HG03442 (cell line): ENCODE data around the gene NPAS1.

Experiments used
- ATAC-seq: cut with Tn5 transposase; IDR thresholded peaks from one replicate; pipeline ENCODE4 v1.9.1; 2021; ENCODE audit warnings: mild to moderate bottlenecking, moderate library complexity; ENCODE audit not compliant: unreplicated experiment

Gene NPAS1

DNA sequence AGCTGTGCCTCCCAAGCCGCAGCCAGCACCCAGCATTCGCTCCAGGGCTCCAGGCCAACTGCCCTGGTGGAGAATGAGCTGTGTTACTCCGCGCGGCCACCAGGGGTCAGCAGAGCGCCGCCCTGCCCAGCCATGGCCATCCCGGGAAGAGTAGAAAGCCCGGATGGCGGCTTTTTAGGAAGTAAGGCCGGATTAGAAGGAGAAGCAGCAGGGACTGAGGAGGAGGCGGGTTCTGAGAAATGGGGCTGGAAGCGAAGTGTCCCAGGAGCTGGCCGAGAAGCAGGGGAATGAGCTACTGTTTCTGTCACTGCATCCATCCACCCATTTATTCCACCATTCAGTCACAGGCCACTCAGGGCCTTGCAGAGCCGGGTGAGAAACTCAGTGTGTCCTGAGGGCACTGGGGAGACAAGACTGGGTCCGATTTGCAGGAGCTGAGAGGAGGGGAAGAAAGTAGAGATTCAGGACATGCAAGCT, 6.6 kb upstream of the NPAS1 start:
- ATAC-seq = no peak

- no peak for ATAC-seq
Observed at GRCh38 chr19:47018923-47019322, 714 bp upstream of the NPAS1 start.

- no peak for ATAC-seq
Observed at GRCh38 chr19:47020132-47020805, 632 bp downstream of the NPAS1 start.

- ATAC-seq = no peak
Observed at GRCh38 chr19:47020992-47021496, 1.4 kb downstream of the NPAS1 start.

GRCh38 chr19:47021536-47022139, 2.0 kb downstream of the NPAS1 start:
- ATAC-seq = no peak

DNA sequence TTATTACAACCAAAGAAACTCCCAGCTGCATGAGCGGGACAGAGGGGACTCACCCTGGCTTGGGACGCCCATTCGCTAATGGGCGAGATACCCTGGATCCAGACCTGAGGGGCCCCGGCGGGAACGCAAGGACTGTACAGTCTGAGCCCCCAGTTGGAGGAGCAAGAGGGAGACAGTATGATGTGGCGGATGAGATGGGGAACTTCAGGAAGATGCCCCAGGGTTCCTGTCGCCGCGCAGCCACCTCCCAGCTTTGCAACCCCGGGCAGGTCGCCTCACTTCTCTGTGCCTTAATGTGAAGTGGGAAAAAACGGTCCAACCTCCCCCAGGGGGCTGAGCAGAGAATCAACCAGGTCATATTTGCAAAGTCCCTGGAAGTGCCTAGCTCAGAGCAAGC, 2.5 kb downstream of the NPAS1 start:
- no peak for ATAC-seq

DNA sequence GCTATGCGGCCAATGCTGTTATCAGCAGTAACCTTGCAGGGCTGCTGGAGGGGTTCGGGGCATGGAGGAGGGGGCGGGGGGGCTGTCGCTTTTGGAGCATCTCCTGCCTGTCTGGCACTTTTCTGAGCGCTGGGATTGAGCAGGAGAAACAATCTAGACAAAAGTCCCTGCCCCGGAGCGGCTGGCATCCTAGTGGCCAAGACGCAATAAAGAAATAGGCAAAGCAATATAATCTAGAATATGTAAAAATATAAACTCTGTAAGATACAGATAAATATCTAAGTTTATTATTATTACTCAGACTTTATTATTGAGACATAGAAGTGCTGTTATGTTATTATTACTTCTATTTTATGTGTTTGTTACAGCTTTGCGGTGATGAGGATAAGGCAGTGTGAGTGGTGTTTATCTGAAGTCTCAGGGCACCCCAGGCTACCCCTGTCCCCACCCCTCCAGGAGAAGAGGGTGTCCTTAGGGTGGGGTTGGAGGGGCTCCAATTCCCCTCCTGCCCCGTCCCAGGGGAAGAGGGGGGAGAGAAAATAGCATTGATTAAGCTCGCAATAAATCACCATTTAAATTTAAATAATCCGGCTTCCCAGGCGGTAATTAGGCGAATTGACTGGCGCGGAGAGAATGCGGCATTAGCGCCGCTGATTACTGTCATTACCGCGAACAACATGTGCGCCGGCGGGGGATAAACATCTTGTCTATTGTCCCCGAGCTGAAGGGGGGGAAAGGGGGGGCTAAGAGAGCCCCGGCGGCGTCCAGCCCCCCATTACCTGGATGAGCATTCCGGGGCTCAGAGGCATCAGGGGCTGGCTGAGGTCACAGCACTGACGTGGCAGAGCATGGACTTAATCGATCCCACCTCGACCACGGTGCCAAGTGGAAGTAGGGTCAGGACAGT, 3.2 kb downstream of the NPAS1 start:
- ATAC-seq = no peak

GRCh38 chr19:47023448-47023794, 3.8 kb downstream of the NPAS1 start:
- no peak for ATAC-seq

GRCh38 chr19:47024502-47024901, 4.9 kb downstream of the NPAS1 start:
- ATAC-seq = no peak

GRCh38 chr19:47026156-47026555, 6.5 kb downstream of the NPAS1 start:
- ATAC-seq = no peak

DNA sequence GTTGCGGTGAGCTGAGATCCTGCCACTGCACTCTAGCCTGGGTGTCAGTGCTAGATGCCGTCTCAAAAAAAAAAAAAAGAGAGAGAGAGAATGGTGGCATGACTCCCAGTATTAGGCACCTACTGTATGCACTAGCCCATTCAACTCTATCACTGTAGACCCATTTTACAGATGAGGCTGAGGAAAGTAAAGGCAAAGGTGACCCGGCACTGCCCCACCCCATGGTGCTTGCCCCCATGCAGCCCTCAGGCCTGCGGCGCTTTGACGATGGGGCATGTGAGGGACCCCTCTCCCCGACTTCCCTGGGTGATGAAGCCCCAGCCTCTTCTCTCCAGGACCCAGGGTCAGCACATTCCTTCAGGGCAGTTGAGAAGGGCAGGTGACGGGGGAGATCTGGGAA, 7.3 kb downstream of the NPAS1 start:
- no peak for ATAC-seq

- ATAC-seq = no peak
Observed at GRCh38 chr19:47027586-47028088, 8.0 kb downstream of the NPAS1 start.

DNA sequence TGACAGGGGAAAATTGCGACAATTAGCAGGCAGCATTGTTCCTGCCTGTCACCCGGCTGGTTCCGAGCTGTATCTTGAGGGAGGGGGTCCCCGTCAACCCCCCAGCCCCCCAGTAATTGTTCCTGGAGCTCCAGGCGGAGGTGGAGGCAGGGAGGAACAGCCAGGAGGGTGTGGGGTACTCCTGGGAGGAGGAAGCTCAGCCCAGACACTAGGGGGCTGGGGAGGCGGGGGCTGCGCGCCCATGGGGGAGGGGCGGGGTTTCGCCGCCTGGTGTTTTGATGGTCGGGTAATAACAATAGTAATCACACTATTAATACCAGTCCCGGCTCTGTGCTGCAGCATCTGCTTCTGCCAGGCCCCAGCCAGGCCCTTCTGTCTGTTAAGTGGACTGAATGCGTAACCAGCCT, 8.6 kb downstream of the NPAS1 start:
- ATAC-seq = no peak

- ATAC-seq = no peak
Observed at GRCh38 chr19:47032171-47032811, 12.7 kb downstream of the NPAS1 start.

DNA sequence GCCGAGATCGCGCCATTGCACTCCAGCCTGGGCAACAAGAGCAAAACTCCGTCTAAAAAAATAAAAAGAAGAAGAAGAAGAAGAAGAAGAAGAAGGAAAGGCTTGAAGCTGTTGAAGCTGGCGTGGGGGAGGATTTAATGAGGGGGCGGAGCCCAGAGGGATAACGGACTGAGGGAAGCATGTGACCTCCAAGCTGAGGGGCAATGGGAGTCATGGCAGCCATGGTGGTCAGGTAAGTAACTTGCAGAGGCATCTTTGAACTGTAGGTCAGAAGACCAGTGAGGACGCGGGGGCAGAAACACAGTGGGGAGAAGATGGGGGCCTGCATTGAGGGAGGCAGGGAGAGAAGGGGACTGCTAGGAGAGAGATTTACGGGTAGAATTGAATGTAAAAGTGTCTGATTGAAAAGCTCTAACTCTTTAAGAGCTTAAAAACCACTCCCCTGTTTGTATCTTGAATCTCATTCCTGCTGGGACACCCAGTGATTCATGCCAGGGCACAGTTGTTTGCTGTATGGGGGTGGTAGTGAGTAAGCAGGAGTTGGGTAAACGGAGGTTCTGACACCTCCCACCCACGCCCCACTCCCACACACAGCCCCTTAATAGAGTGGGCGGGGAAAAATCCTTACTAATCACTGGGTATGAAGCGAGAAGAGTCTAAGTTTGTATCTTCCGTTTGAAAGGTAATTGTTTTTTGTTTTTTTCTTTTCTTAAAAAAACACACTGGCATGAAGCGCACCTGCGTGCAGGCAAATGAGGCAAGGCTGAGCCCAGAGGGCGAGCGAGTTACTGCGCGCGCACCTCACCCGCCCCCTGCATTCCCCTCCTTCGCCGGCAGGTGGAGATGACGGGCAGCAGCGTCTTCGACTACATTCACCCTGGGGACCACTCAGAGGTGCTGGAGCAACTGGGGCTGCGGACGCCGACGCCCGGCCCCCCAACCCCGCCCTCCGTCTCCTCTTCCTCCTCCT, 15.8 kb downstream of the NPAS1 start:
- peak; percentile 74 for ATAC-seq

DNA sequence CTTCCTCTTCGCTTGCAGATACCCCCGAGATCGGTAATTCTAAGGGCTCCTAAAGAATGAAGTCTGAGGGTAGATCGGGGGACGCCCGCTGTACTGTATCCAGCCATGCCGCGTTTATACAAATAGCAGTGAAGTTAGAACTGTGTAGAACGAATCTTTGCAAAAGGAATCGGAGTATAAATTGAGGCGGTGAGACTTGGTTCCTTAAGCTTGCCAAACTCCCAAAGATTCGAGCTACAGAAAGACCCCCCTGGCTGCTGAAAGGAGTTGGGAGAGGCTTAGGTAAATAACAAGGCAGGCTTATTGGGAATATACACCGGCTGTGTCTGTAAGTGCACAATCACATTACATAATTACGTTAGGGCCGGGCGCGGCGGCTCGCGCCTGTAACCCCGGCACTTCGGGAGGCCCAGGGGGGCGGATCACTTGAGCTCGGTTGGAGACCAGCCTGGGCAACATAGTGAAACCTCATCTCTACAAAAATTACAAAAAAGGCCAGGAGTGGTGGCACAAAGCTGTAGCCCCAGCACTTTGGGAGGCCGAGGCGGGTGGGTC, 16.5 kb downstream of the NPAS1 start:
- no peak for ATAC-seq

DNA sequence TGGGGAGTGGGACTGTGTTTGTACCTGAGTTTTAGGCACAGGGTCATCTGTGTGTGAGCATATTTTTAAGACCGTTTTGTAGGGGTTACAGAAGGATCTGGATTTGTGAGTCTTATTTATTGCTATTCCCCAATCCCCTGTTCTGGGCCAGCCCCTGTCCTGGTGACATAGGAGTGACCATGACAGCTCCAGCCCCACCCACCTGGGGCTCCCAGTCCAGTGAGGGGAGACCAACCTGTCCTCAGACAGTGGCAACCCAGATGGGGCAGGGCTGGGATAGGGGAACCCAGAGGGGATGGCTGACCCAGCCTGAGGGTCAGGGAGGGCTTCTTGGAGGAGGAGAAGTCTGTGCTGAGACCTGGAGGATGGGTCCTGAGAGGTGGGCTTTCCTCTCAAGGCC, 18.1 kb downstream of the NPAS1 start:
- ATAC-seq = no peak

DNA sequence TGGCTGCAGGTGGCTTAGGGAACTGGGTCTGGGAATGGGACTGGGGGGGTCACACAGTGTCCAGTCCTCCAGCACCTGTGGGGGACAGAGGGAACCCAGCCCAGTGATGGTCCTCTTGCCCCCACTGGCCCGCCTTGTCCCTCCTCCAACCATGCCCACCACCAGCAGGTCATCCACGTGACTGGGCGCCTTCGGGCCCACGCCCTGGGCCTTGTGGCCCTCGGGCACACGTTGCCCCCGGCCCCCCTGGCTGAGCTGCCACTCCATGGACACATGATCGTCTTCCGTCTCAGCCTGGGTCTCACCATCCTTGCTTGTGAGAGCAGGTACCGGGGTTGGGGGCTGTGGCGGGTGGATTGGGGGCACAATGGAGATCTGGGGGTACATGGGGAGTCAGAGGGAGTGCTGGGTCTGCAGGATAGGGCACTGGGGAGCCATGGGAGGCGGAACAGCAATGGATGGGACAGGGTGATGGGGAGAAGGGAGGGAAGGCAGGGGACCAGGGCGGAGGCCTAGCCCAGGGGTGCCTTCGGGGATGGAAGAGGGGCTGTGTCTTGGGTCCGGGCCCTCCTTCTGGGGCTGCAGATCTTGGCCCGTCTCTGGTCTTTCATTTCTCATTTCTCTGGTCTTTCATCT, 19.7 kb downstream of the NPAS1 start:
- no peak for ATAC-seq

DNA sequence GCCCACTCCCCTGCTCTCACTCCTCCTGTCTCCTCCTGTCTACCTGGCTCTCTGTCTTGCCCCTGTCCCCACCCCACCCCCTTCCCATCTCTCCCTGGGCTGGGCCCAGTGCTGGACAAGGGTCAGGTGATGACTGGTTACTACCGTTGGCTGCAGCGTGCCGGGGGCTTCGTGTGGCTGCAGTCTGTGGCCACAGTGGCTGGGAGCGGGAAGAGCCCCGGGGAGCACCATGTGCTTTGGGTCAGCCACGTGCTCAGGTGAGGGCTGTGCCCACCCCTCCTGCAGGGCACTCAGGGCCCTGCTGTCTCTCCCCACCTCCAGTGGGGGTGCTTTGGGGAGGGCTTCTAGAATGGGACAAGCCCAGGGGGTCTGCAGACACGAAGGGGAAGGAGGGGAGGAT, 21.2 kb downstream of the NPAS1 start:
- no peak for ATAC-seq
